GM19043 (cell line): ENCODE data around the gene NDRG4.

Source experiments
- ATAC-seq: cut with Tn5 transposase; IDR thresholded peaks from one replicate; pipeline ENCODE4 v1.9.1; 2021; ENCODE audit warnings: low read depth; ENCODE audit not compliant: unreplicated experiment

NDRG4 gene

DNA sequence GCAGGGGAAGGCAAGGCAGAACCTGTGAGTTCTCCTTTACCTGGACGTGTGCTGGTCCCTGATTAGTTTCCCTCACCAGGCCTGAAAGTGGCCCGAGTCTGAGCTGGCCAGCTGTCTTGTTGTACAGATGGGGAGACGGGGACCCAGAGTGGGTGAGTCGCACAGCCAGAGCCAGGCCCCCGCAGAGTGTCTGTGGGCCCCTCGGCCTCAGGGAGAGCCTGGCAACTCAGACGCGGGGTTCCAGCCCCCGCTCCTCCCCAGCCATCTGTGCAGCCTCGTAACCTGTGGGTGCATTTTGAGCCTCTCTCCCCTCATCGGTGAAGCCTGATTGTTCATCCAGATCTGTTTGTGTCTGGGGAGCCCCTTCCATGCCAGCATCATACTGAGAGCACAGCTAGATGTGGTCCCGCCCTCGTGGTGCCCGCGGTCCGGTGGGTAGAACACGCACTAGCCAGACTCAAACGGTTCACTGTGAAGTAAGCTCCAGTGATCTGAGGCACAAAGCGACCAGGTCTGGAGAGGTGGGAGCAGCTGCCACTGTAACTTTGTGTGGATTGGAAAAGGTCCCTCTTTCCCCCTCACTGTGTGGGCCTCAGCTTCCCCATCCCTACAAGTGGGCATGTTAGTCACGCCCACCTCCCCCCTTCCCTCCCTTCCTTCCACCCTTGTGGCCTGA, 6.0 kb upstream of the NDRG4 start:
- ATAC-seq, result no peak

DNA sequence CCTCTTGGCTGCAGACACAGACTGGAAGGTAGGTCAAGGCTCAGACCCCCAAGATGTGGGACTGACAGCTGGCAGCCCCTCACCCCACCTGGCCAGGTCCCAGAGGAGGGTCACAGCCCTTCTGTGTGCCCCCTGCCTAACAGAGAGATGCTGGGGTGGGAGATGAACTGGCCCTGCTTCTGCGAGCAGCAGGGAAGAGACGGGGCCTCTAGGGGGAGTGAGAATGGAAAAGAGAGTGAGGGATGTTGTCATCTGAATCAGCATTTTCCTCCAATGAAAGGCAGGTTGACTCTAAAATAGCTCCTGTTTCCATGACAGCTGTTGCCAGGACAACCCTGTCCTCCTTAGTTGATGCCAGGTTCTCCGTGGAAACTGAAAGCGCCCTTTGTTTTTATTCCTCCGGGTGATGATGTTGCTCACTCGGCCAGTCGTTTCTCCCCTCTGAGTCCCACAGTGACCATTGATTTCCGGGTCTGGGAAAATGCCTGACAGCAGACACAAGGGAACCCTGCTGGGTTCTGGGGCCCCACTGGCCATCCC, 4.9 kb upstream of the NDRG4 start:
- peak; percentile 68 for ATAC-seq

DNA sequence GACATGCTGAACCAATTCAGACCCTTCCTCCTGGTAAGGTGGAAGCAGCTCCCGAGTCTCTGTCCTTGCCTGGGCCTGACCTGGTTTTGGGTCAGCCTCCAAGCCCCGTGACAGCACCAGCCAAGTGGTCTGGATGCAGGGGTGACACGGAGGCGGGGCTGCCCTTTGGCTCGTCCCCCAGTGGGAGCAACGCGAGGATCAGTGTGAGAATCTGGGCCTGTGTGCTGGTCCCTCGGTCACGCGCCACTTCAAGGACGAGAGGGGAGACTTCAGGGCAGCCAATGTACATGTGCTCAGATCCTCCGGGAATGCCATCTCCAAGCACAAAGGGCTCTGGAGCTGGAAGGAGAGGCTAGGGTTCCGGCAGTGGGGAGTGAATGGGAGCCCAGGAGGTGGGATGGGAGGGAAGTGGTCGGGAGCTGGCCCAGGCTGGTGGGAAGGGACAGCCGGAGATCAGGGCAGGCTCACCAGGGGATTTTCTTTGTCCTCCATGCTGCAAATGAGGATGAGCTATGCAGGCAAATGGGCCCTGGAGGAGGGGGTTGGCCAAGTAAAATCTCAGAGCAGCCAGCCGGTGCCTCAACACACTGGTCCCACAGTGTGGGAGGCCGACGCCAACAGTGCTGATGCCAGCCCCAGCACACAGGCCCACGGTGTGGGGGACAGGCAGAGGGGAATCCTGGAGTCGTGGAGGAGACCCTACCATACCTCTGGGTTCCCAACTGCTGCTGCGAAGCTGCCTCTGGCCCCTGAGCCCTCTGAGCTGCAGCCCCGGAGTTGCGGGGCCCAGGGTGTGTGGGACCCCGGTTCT, 4.2 kb upstream of the NDRG4 start:
- no peak for ATAC-seq

DNA sequence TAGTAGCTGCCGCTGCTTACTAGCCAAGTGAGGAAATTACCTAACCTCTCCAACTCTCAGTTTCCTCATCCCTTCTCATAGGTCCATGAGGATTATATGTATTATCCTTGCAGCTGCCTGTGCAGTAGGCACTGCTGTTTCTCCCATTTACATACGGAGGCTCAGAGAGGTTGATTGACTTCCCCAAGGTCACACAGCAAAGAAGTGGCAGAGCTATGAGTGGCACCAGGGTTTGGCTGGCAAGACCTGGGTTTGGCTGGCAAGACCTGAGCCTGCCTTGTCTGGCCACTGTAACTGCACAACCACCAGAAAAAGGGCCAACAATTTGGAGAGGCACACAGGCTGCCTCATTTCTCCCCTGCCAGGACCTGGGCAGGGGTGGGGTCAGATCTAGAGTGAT, 2.5 kb upstream of the NDRG4 start:
- ATAC-seq, result no peak

DNA sequence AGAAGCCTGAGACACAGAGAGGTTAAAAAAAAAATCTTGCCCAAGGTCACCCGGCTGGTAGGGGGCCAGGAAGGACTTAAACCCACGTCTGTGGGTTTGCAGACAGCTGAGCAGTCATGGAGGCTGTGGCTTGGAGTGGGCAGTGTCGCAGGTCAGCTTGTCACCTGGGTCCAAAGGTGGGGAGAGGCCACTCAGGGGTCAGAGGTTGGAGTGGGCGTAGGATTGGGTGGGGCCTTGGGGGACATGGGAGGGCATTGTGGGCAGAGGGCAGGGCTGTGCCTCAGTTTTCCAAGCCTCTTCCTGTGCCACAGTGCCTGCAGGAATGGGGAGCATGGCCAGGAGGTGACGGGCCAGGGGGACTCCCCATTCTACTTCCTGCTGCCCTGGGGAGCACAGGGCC, 2.0 kb upstream of the NDRG4 start:
- no peak for ATAC-seq

DNA sequence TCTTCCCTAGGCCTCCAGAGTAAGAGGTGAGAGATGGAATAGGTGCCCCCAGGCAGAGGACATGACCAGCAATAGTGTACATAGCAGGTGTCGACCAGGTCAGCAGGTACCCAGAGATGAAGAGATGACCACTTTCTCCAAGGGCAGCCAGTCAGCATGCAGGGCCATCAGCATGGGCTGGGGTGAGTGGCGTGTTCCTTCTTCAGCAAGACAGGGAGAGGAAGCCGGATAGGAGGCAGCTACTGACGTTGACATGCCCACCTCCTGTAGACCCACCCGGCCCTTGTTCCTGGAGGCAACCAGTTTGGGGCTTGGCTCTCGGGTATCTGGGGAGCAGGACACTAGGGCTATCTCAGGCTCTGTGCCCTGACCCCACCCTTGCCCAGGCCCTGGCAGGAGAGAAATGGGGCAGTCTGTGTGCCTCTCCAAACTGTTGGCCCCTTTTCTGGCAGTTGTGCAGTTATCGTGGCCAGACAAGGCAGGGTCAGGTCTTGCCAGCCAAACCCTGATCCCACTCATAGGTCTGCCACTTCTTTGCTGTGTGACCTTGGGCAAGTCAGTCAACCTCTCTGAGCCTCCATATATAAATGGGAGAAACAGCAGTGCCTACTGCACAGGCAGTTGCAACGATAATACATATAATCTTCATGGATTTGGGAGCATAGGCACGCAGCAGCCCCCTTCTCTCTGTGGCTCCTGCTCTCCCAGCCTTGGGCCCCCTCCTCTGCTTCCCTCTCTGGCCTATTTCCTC, 1.4 kb upstream of the NDRG4 start:
- ATAC-seq, result no peak

DNA sequence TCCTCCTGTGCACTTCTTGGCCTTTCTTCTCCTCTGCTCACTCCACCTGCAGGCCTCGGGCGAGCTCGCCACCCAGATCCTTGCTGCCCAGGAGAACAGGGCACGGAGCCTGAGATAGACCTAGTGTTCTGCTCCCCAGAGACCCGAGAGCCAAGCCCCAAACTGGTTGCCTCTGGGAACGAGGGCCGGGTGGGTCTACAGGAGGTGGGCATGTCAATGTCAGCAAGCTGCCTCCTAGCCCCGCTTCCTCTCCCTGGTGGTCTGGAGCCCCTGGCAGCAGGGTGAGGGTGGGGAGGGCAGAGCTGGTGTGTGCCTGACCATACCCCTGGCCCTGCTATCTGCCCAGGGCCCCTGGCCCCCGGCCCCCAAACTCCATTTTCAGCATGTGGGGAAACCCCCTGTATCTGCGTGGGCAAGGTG, 841 bp upstream of the NDRG4 start:
- ATAC-seq, result no peak

DNA sequence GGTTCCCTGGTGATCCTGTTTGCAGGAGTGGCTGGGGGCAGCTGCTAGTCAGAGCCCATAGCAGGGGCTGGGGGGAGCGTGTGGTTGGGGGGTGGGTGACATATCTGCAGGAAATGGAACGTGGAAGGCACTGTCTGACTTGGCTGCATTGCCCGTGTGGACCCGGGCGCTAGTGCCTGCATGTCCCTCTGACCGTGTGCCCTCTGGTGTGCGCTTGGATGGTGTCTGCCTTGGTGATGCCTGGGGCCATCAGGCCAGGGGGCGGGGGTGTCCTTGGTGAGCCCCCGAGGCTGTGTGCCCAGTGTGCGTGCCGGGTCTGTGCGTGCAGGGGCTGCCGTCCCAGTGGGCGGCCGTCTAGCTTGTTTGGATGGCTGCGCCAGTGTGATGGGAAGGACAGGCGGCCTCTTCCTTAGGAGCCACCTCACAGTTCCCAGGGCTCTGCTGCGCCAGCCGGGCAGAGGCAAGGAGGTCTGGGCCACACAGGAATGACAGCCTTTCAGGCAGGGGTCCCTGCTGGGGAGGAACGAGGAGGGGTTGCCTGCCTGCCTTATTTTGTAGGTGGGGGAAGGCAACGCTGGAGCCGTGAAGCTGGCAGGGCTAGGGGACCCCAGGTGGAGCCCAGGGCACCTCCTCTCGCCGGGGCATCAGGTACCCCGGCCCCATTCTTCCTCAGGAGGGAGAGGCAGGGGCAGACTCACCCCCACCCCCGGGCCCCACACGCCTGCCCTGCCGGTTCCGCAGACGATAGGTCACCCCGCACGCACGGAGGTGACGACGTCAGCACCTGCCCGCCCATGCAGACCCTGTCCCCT, 693 bp downstream of the NDRG4 start:
- no peak for ATAC-seq

DNA sequence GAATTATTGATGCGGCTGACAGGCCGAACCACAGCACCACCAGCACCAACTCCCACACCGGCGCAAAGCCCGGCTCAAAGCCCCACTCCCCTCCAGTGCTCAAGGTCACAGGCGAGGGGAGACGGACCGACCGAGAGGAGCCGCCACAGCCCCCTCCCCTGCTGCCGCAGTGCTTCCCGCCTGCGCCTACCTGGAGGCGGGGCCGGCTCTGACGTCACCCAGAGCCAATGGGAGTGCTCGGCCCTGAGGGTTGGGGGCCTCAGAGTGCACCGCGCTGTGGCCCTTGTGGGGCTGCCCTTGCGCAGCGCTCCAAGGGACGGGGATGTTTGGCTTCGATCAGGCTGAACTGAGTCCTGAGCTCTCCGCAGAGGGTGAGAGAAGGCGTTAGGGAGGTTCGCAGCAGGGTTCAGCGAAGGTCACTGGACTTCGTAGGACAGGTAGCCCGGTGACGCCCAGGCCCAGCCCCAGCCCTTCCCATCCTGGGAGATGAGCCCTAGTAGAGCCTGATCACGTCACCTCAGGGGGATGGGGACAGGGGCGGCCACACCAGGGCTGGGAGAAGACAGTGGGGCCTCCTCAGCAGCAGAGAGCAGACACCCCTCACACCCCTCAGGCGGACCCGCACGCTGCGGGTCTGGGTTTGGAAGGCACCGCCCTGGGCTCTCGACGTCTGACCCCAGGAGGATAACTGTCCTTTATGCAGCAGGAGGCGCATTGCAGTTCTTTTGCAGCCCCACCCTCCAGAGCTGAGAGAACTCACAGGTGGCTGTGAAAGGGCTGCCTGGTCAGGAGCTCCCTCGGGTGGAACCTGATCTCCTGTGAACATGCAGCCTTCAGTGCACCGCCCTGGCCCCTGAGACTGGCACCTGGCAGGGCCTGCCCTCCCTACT, 1.5 kb downstream of the NDRG4 start:
- ATAC-seq, result no peak

DNA sequence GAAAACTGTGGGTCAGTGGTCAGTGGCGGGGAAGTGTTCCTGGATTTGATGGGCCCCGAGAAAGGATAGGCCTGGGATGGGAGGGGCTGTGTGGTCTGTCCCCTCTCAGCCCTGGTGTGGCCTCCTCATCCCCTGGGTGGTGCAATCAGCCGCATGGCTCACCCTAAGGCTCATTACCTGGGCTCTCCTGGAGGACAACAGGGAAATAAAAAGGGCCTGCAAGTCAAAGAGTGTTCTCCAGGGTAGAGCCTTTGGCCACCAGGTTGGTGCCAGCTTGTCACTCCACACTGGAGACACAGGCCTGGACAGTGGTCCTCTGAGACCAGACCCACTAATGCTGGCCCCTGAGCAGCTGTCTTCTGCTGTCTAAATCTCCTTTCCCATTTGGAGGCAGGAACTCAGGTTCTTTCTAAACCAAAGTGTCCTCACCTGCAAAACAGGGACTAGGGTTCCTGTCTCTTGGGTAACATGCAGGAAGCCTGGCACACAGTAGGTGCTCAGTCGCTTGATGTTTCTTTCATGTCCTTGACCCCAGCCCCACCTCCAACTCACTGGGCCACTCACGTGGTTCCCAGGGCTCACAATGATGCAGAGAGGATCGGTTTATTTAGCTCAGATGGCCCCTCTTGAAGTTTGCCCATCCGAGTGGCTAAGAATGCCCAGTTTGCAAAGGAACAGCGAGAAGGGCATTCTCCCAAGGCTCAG, 2.4 kb downstream of the NDRG4 start:
- no peak for ATAC-seq

DNA sequence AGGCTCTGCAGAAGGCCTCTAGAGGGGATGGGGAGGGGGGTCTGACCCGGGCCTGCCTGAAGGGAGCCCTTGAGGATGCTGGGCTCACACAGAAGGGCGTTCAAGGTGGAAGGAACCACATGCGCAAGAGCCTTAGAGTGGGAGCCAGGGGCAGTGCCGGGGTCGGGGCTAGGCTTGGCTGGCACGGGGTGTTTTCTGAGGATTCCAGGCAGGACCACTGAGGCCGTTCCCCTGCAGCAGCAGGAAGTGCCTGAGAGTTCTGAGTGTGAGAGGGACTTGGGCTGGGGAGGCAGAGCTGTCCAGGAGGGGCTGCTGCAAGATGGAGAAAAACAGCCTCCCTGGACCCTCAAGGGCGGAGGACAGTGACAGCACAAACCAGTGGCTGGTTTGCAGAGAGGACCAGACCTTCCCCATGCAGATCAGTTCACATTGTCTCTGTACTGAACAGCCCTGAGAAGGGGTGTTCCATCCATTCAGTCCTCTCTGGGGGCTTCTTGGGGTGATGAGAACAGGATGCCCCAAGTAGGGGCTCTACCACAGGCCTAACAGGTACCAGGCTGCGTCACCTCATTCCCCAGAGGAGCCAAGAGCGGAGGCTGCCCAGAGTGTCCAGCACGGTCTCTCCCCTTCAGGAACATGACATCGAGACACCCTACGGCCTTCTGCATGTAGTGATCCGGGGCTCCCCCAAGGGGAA, 3.4 kb downstream of the NDRG4 start:
- no peak for ATAC-seq

DNA sequence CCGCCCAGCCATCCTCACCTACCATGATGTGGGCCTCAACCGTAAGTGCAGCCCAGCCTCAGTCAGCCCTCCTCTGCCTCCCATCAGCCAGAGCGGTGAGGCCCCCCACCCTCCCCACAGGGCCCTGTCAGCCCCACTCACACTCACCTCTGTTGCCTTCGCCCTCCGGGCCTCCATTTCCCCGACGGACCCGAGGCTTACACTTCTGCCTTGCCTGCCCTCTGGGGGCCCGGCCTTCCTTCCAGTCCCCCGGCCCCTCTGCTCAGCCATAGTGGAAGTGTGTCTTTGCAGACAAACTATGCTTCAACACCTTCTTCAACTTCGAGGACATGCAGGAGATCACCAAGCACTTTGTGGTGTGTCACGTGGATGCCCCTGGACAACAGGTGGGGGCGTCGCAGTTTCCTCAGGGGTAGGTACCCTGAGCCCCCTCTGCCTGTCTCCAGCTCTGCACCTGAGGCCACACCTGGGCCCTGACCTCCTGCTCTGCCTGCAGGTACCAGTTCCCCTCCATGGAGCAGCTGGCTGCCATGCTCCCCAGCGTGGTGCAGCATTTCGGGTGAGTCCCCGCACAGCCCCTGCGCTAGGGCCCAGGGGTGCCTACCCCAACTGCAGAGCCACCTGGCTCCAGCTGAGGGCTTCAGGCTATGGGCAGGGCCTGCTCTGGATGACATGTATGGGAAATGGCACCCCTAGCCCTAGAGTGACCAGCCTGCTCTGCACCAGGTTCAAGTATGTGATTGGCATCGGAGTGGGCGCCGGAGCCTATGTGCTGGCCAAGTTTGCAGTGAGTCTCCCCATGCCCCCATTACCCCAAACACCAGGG, 4.1 kb downstream of the NDRG4 start:
- ATAC-seq, result no peak

DNA sequence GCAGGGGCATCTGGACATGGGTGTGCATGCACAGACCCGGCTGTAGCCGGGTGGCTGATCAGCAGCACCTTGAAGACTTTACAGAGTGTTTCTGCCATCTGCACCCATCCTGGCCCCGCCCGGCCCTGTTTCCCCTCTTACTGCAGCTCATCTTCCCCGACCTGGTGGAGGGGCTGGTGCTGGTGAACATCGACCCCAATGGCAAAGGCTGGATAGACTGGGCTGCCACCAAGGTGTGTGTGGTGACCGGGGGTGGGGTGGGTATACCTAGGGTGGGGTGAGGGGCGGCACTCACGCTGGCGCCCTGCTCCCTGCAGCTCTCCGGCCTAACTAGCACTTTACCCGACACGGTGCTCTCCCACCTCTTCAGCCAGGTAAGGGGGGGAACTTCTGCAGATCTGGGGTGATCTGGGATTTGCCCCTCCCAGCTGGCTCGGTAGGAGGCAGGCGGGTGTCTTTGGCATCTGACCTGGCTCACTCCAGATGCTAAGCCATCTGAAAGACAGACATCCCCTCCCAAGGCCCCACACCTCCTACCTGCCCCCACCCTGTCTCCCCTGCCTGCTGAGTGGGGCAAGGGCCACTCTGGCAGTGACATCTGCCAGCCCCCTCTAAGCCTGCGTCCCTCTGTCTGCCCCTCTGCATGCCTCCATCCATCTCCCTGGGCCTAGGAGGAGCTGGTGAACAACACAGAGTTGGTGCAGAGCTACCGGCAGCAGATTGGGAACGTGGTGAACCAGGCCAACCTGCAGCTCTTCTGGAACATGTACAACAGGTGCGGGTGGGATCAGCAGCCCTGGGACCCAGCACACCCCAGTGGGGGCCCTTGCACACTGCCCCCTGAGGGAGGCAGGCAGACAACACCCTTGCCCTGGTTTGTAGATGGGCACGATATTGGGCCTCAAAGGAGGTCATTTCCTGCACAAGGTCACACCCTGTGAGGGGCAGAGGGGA, 6.6 kb downstream of the NDRG4 start:
- ATAC-seq, result no peak

DNA sequence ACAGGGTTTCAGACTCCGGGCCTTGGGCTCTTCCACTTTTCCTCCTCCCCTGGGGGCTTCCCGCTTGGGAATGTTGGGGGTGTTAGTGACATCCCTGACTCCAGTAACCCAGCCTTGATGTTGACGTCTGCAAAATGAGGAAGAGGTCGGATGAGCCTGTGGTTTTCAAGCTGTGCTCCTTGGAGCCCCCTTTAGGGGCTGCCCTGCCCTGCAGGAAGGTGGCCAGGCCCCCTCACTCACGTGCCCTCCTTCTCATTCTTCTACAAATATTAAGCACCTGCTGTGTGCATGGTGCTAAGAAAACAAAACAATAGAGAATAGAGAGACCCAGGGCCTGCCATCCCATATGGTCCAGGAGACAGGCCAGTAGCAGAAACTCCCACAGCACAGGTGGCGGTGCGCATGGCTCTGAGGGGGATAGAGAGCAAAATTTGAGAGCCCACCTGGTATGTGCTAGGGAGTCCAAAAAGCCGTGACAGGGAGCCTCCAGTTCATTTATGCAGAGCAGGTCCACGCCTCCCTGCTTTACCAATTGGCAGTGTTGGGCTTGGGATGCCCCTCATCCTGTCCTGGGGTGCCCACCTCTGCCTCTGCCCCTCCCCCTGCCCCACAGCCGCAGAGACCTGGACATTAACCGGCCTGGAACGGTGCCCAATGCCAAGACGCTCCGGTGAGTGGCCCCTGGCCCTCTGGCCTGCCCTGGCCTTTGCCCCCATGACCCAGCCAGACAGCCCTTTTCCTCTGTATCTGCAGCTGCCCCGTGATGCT, 7.4 kb downstream of the NDRG4 start:
- ATAC-seq, result no peak

DNA sequence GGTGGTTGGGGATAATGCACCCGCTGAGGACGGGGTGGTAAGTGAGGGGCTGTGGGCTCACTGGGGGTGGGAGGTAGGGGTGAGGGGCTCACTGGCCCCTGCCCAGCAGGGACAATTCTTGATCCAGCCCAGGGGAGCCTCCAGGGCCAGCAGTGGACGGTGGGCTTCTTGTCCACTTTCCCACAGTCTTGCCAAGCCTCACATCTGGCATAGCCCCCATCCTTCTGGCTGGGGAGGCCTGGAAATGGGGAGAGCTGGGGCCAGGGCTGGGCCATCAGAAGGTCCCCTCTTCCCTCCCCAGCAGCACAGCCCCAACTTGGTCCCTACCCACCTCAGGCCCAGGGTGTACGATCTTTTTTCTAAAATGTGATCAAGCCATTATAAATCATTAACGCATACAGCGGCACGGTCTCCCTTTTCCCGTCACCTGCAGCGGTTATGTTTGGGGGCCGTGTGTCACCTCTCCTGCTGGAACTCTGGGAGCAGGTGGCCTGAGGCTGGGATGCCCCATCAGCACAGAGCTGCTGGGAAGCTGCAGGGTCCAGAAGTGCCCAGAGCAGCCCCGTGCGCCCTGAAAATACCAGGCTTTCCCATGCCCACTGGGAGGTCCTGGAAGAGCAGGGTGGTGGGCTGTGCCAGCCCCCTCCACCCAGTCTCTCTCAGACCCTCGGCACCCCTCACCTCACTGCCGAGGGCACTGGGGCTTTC, 8.2 kb downstream of the NDRG4 start:
- no peak for ATAC-seq
